Upper lobe of left lung (tissue), 4 donors: ENCODE data around the gene CD34.

Experiments used
- EP300 ChIP-seq, 4 donors: sonication (generic); formaldehyde crosslinking; IDR thresholded peaks; one replicate each; pipeline ENCODE4 v1.5.1; 2017; ENCODE audit warnings: antibody characterized with exemption in 4 of 4, control low read depth in 2 of 4
- TF ChIP-seq, protein P1 (sequence below), 6 experiments: fragments of 450-650 bp in 4 of 6; fragments of 200-600 bp in 2 of 6; sonication (generic) in 2 of 6; IDR thresholded peaks; one replicate each; pipeline ENCODE4 v1.5.1; 2016 to 2019; ENCODE audit warnings: antibody characterized with exemption in 6 of 6

DNA sequence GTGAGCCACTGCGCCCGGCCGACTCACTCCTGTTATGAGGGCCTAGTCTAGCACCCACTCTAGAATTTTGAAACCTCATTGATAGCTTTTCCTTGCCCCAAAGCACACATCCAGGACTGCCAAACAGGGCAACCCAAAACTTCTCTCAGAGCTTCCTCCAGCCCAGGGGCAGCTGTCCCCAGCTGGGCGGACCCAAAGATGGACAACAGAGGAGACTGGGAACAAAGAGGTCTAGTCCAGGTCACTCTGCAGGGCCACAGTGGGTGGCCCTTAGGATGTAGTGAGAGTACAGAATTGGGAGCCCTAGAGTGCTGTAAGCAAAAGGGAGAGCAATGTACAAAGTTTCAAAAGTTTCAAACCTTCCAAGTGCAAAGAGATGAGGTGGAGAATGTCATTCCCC is 1.2 kb downstream of the CD34 start:
- TF ChIP-seq, protein P1, sequence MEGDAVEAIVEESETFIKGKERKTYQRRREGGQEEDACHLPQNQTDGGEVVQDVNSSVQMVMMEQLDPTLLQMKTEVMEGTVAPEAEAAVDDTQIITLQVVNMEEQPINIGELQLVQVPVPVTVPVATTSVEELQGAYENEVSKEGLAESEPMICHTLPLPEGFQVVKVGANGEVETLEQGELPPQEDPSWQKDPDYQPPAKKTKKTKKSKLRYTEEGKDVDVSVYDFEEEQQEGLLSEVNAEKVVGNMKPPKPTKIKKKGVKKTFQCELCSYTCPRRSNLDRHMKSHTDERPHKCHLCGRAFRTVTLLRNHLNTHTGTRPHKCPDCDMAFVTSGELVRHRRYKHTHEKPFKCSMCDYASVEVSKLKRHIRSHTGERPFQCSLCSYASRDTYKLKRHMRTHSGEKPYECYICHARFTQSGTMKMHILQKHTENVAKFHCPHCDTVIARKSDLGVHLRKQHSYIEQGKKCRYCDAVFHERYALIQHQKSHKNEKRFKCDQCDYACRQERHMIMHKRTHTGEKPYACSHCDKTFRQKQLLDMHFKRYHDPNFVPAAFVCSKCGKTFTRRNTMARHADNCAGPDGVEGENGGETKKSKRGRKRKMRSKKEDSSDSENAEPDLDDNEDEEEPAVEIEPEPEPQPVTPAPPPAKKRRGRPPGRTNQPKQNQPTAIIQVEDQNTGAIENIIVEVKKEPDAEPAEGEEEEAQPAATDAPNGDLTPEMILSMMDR (IDR thresholded peaks at IDR 0.05) = no peak
- TF ChIP-seq EP300 (IDR thresholded peaks at IDR 0.05) = no peak
